K562 (cell line): ENCODE results near the gene MALAT1. TPM values are rescaled to one million over a fixed set of nuclear protein-coding genes. Genes with fewer than 3 reads are reported as not detected.

Experiments used
- ATAC-seq: fragments of 200-7000 bp; cut with Tn5 transposase; 3 replicates; pipeline ENCODE4 v1.9.1; 2020; ENCODE audit warnings: moderate library complexity
- Bru-seq: library from RNA; stranded (reverse); fragments of 400-500 nt; gene quantifications from one replicate; lab custom pipeline; 2021; lab: Mats Ljungman, UMichigan
- BruChase-seq, 2 experiments: library from RNA; stranded (reverse); fragments of 400-500 nt; gene quantifications; one replicate each; lab custom pipeline; 2021; lab: Mats Ljungman, UMichigan
- BruUV-seq: library from RNA; stranded (reverse); fragments of 400-500 nt; replicated peaks from 2 replicates; lab custom pipeline; 2021; lab: Mats Ljungman, UMichigan
- CTCF ChIA-PET: fragments of 300-600 bp; formaldehyde crosslinking; extraction: SDS; loops from one replicate; lab custom pipeline; 2021; ENCODE audit warnings: low intra/inter-chr PET ratio; lab: Yijun Ruan, JAX
- POLR2A ChIA-PET: fragments of 300-600, 350-650 bp; sonication (Branson Sonifier 250); formaldehyde crosslinking; extraction: SDS; loops from one replicate; lab custom pipeline; 2021; ENCODE audit warnings: antibody characterized with exemption, inconsistent platforms; lab: Yijun Ruan, JAX
- DNase-seq, 4 experiments: peaks; one replicate each; pipeline versions ENCODE4 v3.0.0 to v3.0.0-alpha.2; 2011 to 2018; ENCODE audit warnings: low spot score in 3 of 4, mixed read lengths in 3 of 4; ENCODE audit errors: extremely low read depth in 1 of 4
- FAIRE-seq: peaks from 2 replicates; lab custom pipeline; 2011; peaks lifted over from hg19 to GRCh38; lab: Jason Lieb, UNC
- H2AFZ ChIP-seq: 2 replicates; pipeline ENCODE4 v1.6.0; 2011; ENCODE audit warnings: low read depth, low read length, control low read depth, inconsistent platforms
- H3K27ac ChIP-seq: fragments of 200-600 bp; 3 replicates; pipeline ENCODE4 v1.8.0; 2011; ENCODE audit warnings: low read depth, mild to moderate bottlenecking, control low read depth, inconsistent platforms, low read length, moderate library complexity, mixed read lengths; ENCODE audit errors: extremely low read depth
- H3K27me3 ChIP-seq, 2 experiments: fragments of 300-600 bp in 1 of 2; 2 replicates in 1 of 2; 3 replicates in 1 of 2; pipeline versions ENCODE4 v1.6.0 to v1.8.0; 2011; ENCODE audit warnings: inconsistent platforms in 2 of 2, low read length in 2 of 2, mild to moderate bottlenecking in 1 of 2, mixed read lengths in 1 of 2, moderate library complexity in 1 of 2; ENCODE audit not compliant: control insufficient read depth in 2 of 2, insufficient read depth in 2 of 2
- H3K36me3 ChIP-seq: fragments of 300-600 bp; 3 replicates; pipeline ENCODE4 v1.8.0; 2011; ENCODE audit warnings: mild to moderate bottlenecking, low read length, inconsistent platforms; ENCODE audit not compliant: control insufficient read depth, insufficient read depth
- H3K4me1 ChIP-seq, 2 experiments: fragments of 200-600 bp in 1 of 2; replicated peaks in 1 of 2; 2 replicates in 1 of 2; 3 replicates in 1 of 2; pipeline versions ENCODE4 v1.5.1 to v1.8.0; 2011; ENCODE audit warnings: inconsistent platforms in 2 of 2, low read length in 2 of 2, mild to moderate bottlenecking in 1 of 2, mixed read lengths in 1 of 2, moderate library complexity in 1 of 2; ENCODE audit not compliant: control insufficient read depth in 2 of 2, insufficient read depth in 2 of 2
- H3K4me2 ChIP-seq: 2 replicates; pipeline ENCODE4 v1.6.1; 2011; ENCODE audit warnings: low read length, control low read depth, inconsistent platforms, mixed read lengths; ENCODE audit not compliant: insufficient read depth
- H3K4me3 ChIP-seq: fragments of 200-600 bp; sonication (generic), shearing (Covaris generic); 2 replicates; pipeline ENCODE4 v1.5.1; 2016; ENCODE audit warnings: control low read depth, inconsistent platforms
- H3K79me2 ChIP-seq: fragments of 200-600 bp; 3 replicates; pipeline ENCODE4 v1.8.0; 2011; ENCODE audit warnings: low read length, inconsistent platforms; ENCODE audit not compliant: control insufficient read depth, insufficient read depth
- H3K9ac ChIP-seq, 2 experiments: 2 replicates each; pipeline versions ENCODE4 v1.6.0 to v1.6.1; 2011; ENCODE audit warnings: low read depth in 2 of 2, low read length in 2 of 2, control low read depth in 1 of 2, inconsistent platforms in 1 of 2, mild to moderate bottlenecking in 1 of 2, mixed read lengths in 1 of 2; ENCODE audit not compliant: insufficient read depth in 1 of 2
- H3K9me1 ChIP-seq: one replicate; pipeline ENCODE4 v1.6.0; 2011; ENCODE audit warnings: inconsistent platforms, mild to moderate bottlenecking, low read length, moderate library complexity; ENCODE audit not compliant: control insufficient read depth, insufficient read depth
- H3K9me3 ChIP-seq: replicated peaks from 2 replicates; pipeline ENCODE4 v1.5.1; 2011; ENCODE audit warnings: low read depth, low read length, inconsistent platforms; ENCODE audit not compliant: control insufficient read depth, insufficient read depth
- H4K20me1 ChIP-seq: replicated peaks from 2 replicates; pipeline ENCODE4 v1.6.1; 2011; ENCODE audit warnings: low read length, inconsistent platforms, mixed read lengths; ENCODE audit not compliant: control insufficient read depth, insufficient read depth
- EP400 ChIP-seq: fragments of 450-650 bp; IDR thresholded peaks from 2 replicates; pipeline ENCODE4 v1.6.1; 2017; ENCODE audit warnings: antibody characterized with exemption, mild to moderate bottlenecking, moderate library complexity
- IFI16 ChIP-seq: fragments of 250-450 bp; sonication (Bioruptor Pico); IDR thresholded peaks from 2 replicates; pipeline ENCODE4 v2.1.2; 2022; ENCODE audit warnings: mild to moderate bottlenecking, inconsistent platforms
- L3MBTL2 ChIP-seq: fragments of 450-650 bp; IDR thresholded peaks from 2 replicates; pipeline ENCODE4 v1.6.1; 2016; ENCODE audit warnings: mild to moderate bottlenecking, moderate library complexity
- NFRKB ChIP-seq: fragments of 450-650 bp; IDR thresholded peaks from 2 replicates; pipeline ENCODE4 v1.6.1; 2016; ENCODE audit warnings: low read depth
- PHF20 ChIP-seq: fragments of 450-650 bp; IDR thresholded peaks from 2 replicates; pipeline ENCODE4 v1.6.1; 2018; ENCODE audit not compliant: partially characterized antibody
- SIRT6 ChIP-seq: IDR thresholded peaks from one replicate; pipeline ENCODE4 v1.6.1; 2012; ENCODE audit warnings: low read depth, mild to moderate bottlenecking, control low read depth, inconsistent platforms, low read length, moderate library complexity
- TBL1XR1 ChIP-seq, 2 experiments: IDR thresholded peaks; 2 replicates each; pipeline ENCODE4 v1.6.1; 2012; ENCODE audit warnings: improper control_type of control experiment in 2 of 2, low read length in 2 of 2, mild to moderate bottlenecking in 1 of 2
- ZBTB1 ChIP-seq: sonication (generic); formaldehyde crosslinking; IDR thresholded peaks from 2 replicates; pipeline ENCODE4 v1.8.1; 2023; ENCODE audit warnings: missing genetic modification reagents, low read depth, mild to moderate bottlenecking, borderline replicate concordance
- ZFP30 ChIP-seq: fragments of 250-450 bp; sonication (Bioruptor Pico); IDR thresholded peaks from 2 replicates; pipeline ENCODE4 v1.8.0; 2022; ENCODE audit warnings: moderate library complexity, mild to moderate bottlenecking, inconsistent platforms, borderline replicate concordance
- ZNF444 ChIP-seq: fragments of 250-450 bp; sonication (Bioruptor Pico); IDR thresholded peaks from 2 replicates; pipeline ENCODE4 v1.4.0; 2020; ENCODE audit warnings: mild to moderate bottlenecking, moderate library complexity
- WGBS: fragments of 100-300 bp; shearing (Covaris generic); methylation state at CpG from one replicate; pipeline ENCODE4 v1.1.6; 2016; ENCODE audit warnings: low coverage, mixed read lengths; ENCODE audit not compliant: insufficient coverage; ENCODE audit errors: missing lambda C conversion rate; 5-methylcytosine and 5-hydroxymethylcytosine counted together
- in situ Hi-C: fragments of 300-500 bp; cut with MboI; formaldehyde crosslinking; loops from 4 replicates; pipeline ENCODE4 v1.15.0; 2018; ENCODE audit warnings: inconsistent platforms, mixed read lengths
- intact Hi-C: fragments of 100-400 bp; cut with micrococcal nuclease; formaldehyde crosslinking; loops from 2 replicates; pipeline ENCODE4 v1.14.2; 2022
- long read RNA-seq, 3 experiments: library from polyadenylated mRNA in 2 of 3; library from RNA in 1 of 3; unstranded in 2 of 3; stranded (forward) in 1 of 3; transcript quantifications; one replicate each; pipeline ENCODE4 v2.0.0, GENCODE V29; 2019 to 2022
- polyA minus RNA-seq, 3 experiments: library from RNA; depleted of rRNA, polyadenylated mRNA; stranded (reverse); fragments of >200 nt; gene quantifications; 2 replicates each; pipeline ENCODE4 v1.2.3, GENCODE V29; 2011
- polyA plus RNA-seq, 8 experiments: library from polyadenylated mRNA; depleted of rRNA in 4 of 8; stranded (reverse) in 5 of 8; unstranded in 3 of 8; fragments of >200 nt; fragmentation: Nextera tagmentation in 2 of 8; fragmentation: Illumina TruSeq in 1 of 8; extraction: Ambion mirVana in 2 of 8; extraction: Trizol in 1 of 8; gene quantifications; 2 replicates each; pipeline versions ENCODE4 v1.2.1 to v1.2.3, GENCODE V29; 2011 to 2014; ENCODE audit warnings: inconsistent platforms in 1 of 8, missing spikeins in 1 of 8
- total RNA-seq, 7 experiments: library from RNA; depleted of rRNA in 6 of 7; stranded (reverse); fragments of >200 nt in 6 of 7; fragmentation: Illumina TruSeq in 2 of 7; extraction: Trizol in 2 of 7; gene quantifications; 2 replicates each; pipeline versions ENCODE4 v1.2.1 to v1.2.3, GENCODE V29; 2011 to 2021; ENCODE audit warnings: low replicate concordance in 1 of 7
- TF ChIP-seq, protein P1 (sequence below): fragments of 150-350 bp; conservative IDR thresholded peaks from 2 replicates; pipeline ENCODE4 v1.6.1; 2014; ENCODE audit warnings: low read length
- TF ChIP-seq, protein P2 (sequence below): fragments of 450-650 bp; formaldehyde crosslinking; IDR thresholded peaks from 2 replicates; pipeline ENCODE4 v1.4.0; 2020; ENCODE audit warnings: mild to moderate bottlenecking, moderate library complexity

The MALAT1 gene
- total RNA-seq (2011; cell fraction: chromatin; rRNA removed; ENCODE audit: low replicate concordance) = 25,088 and 54,166 TPM in 2 replicates
- 9,055 and 12,105 TPM in 2 replicates for total RNA-seq (2011; cell fraction: nucleolus; rRNA removed)
- 29,585 and 58,308 TPM in 2 replicates for total RNA-seq (2011; cell fraction: nucleoplasm; rRNA removed)
- total RNA-seq (2014; rRNA removed) (1,943 and 2,212 TPM in 2 replicates), total RNA-seq (2014; rRNA removed; fragmentation: Illumina TruSeq; extraction: Trizol) (2,548 and 2,859 TPM in 2 replicates), total RNA-seq (2015; rRNA removed; fragmentation: Illumina TruSeq; extraction: Trizol) (2,437 and 2,551 TPM in 2 replicates), total RNA-seq (2021) (4,052 and 5,928 TPM in 2 replicates), polyA plus RNA-seq (2011; rRNA removed) (980 and 1,205 TPM in 2 replicates), polyA plus RNA-seq (2014; fragmentation: Illumina TruSeq; extraction: Trizol) (363 and 398 TPM in 2 replicates), polyA plus RNA-seq (2014; fragmentation: Nextera tagmentation; extraction: Ambion mirVana) (1,000 to 10,000 TPM; 1,606 to 8,715 TPM), polyA plus RNA-seq (2014; rRNA removed) (1,666 and 2,351 TPM in 2 replicates), polyA minus RNA-seq (2011; rRNA and poly(A)+ RNA removed) (5,106 and 10,064 TPM in 2 replicates), Bru-seq, nascent RNA (percentile 100 among the genes with signal in this experiment), BruChase-seq, experiment 1, labeled RNA remaining after a 2-hour chase (percentile 100 among the genes with signal in this experiment), BruChase-seq, experiment 2, labeled RNA remaining after a 6-hour chase (percentile 100 among the genes with signal in this experiment)
- polyA plus RNA-seq (2011; cell fraction: cytosol; rRNA removed) = 93.6 and 371 TPM in 2 replicates
- polyA plus RNA-seq (2011; cell fraction: nucleus; rRNA removed) = 5,475 and 8,513 TPM in 2 replicates
- polyA plus RNA-seq (2012) = 1,113 and 1,346 TPM in 2 replicates
- polyA minus RNA-seq (2011; cell fraction: cytosol; rRNA and poly(A)+ RNA removed) = 2,869 and 5,041 TPM in 2 replicates
- 20,177 and 33,147 TPM in 2 replicates for polyA minus RNA-seq (2011; cell fraction: nucleus; rRNA and poly(A)+ RNA removed)
- long read RNA-seq, experiment 1, full-length matches to known transcripts = 1,432 of 1,433 reads
- long read RNA-seq, experiment 1, partial matches to known transcripts = 0 of 1,433 reads
- long read RNA-seq, experiment 1, other reads (novel, unspliced or antisense) = 1 of 1,433 reads
- long read RNA-seq, experiment 2, full-length matches to known transcripts = 16 of 18 reads
- long read RNA-seq, experiment 2, partial matches to known transcripts = 0 of 18 reads
- long read RNA-seq, experiment 2, other reads (novel, unspliced or antisense) = 2 of 18 reads
- long read RNA-seq, experiment 3, full-length matches to known transcripts = 835 of 836 reads
- long read RNA-seq, experiment 3, partial matches to known transcripts = 0 of 836 reads
- long read RNA-seq, experiment 3, other reads (novel, unspliced or antisense) = 1 of 836 reads

GRCh38 chr11:65498977-65499712, at the start of gene MALAT1:
Gene MALAT1 (plus strand): TSS chr11:65499045.
- under 1% methylated on average over 24 of the region's 24 CpGs for WGBS
- TSS peak; percentile 39 for BruUV-seq
- peaks cover 95% of the 10 kb centered on the region for H3K79me2 ChIP-seq
- POLR2A ChIA-PET = interaction anchor here (0.6 to 27.6 kb wide), 97 partner anchors 10 to 1195 kb away, joined by 3 to 2118 read pairs (median 6); partner anchors contain the start of genes CAPN1, CCDC85B, CDC42EP2 and DPF2
- FAIRE-seq = peak; percentile 83
- peak within 1 kb of the TSS; percentile 99 for H3K27ac ChIP-seq
- H3K27me3 ChIP-seq = no peaks in the 10 kb centered on the region
- peaks cover 50% of the 10 kb centered on the region for H4K20me1 ChIP-seq
- peak within 1 kb of the TSS; percentile 84 for H3K4me3 ChIP-seq
- no peaks in the 10 kb centered on the region for H3K9me3 ChIP-seq
- H2AFZ ChIP-seq = peak within 1 kb of the TSS; percentile 27; the same call in 1 of the 2 replicates
- H3K9me1 ChIP-seq = no peaks in the 10 kb centered on the region
- ATAC-seq = peak; percentile 39
- peak; percentile 59 to 97 (median 71) for DNase-seq
- intact Hi-C loops (no loop called here), in situ Hi-C loops (no loop called here)
- H3K4me2 ChIP-seq = peak within 1 kb of the TSS; percentile 94
- peaks cover 51% of the 10 kb centered on the region for H3K36me3 ChIP-seq
- H3K9ac ChIP-seq = peak within 1 kb of the TSS; percentile 100
- H3K4me1 ChIP-seq = peaks cover 20 to 22% of the 10 kb centered on the region in 2 experiments
- CTCF ChIA-PET = no interaction called here
- TF ChIP-seq ZNF444 (peak; percentile 98), ZFP30 (CRISPR knock-in tag) (peak; percentile 99; the same call in 1 of the 2 replicates), PHF20 (no peak), NFRKB (peak; percentile 16; the same call in 1 of the 2 replicates), SIRT6 (no peak), IFI16 (no peak), EP400 (peak; percentile 6; the same call in 1 of the 2 replicates), L3MBTL2 (no peak; the same call in 1 of the 2 replicates), ZBTB1 (peak; percentile 66; the same call in 1 of the 2 replicates), TBL1XR1 (IDR thresholded peaks at IDR 0.05; ENCODE audit: low read length in 2 of 2) (peak; percentile 87 to 92)
- TF ChIP-seq, protein P1, sequence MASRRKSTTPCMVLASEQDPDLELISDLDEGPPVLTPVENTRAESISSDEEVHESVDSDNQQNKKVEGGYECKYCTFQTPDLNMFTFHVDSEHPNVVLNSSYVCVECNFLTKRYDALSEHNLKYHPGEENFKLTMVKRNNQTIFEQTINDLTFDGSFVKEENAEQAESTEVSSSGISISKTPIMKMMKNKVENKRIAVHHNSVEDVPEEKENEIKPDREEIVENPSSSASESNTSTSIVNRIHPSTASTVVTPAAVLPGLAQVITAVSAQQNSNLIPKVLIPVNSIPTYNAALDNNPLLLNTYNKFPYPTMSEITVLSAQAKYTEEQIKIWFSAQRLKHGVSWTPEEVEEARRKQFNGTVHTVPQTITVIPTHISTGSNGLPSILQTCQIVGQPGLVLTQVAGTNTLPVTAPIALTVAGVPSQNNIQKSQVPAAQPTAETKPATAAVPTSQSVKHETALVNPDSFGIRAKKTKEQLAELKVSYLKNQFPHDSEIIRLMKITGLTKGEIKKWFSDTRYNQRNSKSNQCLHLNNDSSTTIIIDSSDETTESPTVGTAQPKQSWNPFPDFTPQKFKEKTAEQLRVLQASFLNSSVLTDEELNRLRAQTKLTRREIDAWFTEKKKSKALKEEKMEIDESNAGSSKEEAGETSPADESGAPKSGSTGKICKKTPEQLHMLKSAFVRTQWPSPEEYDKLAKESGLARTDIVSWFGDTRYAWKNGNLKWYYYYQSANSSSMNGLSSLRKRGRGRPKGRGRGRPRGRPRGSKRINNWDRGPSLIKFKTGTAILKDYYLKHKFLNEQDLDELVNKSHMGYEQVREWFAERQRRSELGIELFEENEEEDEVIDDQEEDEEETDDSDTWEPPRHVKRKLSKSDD = peak; percentile 96
- TF ChIP-seq, protein P2, sequence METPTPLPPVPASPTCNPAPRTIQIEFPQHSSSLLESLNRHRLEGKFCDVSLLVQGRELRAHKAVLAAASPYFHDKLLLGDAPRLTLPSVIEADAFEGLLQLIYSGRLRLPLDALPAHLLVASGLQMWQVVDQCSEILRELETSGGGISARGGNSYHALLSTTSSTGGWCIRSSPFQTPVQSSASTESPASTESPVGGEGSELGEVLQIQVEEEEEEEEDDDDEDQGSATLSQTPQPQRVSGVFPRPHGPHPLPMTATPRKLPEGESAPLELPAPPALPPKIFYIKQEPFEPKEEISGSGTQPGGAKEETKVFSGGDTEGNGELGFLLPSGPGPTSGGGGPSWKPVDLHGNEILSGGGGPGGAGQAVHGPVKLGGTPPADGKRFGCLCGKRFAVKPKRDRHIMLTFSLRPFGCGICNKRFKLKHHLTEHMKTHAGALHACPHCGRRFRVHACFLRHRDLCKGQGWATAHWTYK (CRISPR knock-in tag) = peak; percentile 96; the same call in 1 of the 2 replicates
